Inflammatory macrophage treated with lipopolysaccharide for 1 hour (primary cell): Measurements from ENCODE around the gene ITFG1.
A peak's percentile ranks its signal among the peaks of the same experiment; 100 is the strongest.
"Not testable (repeated sequence)": the region's sequence is repeated elsewhere in the genome, so short reads cannot be mapped to it uniquely, and the experiment has no call there.

Experiments used
- DNase-seq, 2 donors: peaks; one replicate each; pipeline ENCODE4 v3.0.0-alpha.2; 2020 to 2022

ITFG1 gene

DNA sequence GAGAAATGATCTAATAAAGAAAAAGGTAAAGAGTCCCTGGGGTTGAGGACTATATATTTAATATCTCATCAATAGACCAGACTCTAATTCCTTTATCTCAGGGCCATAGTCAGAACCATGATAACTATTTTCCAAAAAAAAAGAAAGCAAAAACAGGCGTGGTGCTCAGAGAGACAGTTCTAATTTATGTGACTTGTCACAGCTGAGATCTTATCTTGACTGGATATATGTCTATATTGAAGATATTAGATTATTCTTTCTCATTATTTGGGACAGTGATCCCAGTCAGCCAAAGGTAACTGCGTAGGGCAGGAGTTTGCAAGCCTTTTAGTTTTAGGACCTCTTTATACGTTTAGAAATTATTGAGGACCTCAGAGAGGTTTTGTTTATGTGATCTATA lies 52.4 kb downstream of the ITFG1 start:
- DNase-seq: no peak

DNA sequence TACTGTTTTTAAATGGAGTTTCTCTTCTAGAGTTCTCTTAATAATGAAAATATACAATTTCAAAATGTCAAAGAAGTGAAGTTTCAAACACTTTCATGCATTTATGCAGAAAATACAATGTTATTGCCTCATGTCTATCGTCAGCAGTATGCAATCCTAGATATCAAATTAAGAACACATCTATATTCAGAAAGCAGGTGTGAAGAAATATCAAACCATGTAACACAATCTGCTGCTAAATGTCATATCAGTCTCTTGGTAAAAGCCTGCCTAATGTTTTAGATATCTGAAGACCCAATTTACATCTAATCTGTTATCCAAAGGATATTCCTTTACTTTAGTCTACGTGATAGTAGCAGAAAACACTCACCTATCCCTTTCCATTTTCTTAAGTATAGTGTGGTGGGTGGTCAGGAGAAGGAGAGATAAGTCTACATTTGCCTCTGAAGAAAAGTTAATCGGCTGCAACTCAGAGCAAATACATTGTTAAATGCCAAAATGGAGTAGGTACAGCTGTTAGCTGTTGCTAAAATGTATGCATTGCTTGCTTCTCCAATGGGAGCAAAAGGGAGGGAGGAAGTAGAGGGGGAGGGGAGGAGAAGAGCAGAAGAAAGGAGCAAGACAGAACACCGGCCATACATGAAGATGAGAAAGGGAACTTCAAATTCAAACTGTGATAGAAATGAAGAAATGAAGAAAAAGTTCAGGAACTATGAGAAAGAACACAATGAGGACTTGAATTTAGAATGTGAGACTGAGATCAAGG lies 64.9 kb downstream of the ITFG1 start:
- no peak for DNase-seq

DNA sequence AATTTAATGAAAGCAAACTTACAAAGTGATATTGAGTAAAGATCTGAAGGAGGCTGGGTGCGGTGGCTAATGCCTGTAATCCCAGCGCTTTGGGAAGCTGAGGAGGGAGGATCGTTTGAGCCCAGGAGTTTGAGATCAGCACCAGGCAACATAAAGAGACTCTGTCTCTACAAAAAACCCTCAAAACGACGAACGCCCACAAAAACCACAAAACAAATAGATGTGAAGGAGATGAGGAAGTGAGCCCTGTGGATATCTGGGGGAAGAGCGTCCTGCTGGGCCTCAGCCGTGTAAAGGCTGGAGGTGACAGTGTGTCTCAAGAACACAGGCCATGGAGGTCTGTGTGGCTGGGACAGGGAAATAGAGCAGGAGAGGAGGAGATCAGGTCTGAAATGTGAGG lies 68.8 kb downstream of the ITFG1 start:
- DNase-seq: peak; percentile 70 to 82

DNA sequence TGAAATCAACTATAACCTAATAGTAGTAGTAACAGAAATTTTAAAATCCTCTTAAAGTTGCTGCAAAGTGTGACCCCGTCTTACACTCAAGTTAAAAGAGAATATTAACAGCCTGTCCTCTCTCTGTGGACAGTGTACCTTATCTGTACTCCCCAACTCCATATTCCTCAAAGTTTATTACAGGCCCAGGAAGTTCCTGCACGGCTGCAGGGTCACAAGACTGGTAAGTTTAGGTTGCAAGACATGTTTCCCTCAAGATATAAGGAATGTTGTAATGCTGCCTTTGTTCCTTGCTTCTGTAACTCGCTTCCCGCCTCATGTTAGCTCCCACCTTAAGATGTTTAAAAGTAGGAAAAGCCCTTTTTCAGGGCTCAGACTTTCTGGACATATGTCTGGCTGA lies 72.2 kb downstream of the ITFG1 start:
- DNase-seq: peak in 1 of 2 donors; percentile 1

DNA sequence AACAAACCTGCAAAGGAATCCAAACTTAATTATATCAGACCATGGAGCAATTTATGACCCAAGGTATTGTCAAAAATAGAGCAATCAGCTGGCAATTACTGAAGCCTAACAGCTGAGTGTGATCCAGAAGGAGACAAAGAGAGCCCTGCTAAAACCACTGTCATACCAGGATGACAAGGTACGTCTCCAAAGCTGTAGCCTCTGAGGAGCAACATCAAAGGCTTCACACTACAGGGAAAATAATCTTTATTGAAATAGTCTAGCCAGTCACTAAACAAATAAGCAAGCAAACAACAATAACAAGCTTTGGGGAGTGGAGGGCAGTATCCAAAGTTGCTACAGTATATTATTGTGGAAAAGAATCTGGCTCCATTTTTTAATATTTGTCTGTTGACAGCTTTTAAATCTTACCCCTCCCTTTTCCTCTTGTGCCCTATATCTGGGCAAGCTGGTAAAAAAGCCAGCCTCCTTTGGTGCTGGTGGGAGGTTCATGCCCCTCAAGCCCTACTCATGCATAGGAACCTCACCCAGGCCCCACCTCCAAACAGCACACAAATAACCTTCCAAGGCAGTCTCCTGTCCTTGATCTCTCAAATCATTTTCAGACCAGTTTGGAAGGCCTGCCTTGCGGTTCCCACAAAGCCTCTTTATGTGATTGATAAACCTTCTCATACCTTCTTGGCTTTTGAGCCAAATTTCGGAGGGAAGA lies 73.7 kb downstream of the ITFG1 start:
- no peak for DNase-seq

DNA sequence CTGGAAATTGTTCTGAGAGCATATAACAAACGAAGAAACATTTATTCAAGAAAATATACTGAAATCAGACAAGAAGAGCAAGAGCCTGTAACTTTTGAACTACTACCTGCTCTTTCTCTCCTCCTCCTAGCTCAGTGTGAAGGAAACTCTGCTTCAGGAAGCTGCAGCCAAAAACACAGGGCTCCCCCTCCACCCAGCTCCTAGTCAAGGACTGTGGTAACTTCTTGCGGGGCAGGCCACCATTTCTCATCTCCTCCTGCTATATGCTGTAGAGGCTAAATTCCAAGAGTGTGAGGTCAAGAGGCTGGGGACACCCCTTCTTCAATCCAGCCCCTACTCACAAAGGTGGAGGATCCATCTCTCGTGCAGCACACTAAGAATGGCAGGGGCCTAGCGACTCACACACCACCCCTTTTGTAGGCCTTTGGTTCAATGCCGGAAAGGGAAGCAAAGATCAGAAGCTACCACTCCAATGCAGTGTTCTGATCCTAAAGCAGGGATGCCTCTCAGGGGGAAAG lies 74.6 kb downstream of the ITFG1 start:
- no peak for DNase-seq

DNA sequence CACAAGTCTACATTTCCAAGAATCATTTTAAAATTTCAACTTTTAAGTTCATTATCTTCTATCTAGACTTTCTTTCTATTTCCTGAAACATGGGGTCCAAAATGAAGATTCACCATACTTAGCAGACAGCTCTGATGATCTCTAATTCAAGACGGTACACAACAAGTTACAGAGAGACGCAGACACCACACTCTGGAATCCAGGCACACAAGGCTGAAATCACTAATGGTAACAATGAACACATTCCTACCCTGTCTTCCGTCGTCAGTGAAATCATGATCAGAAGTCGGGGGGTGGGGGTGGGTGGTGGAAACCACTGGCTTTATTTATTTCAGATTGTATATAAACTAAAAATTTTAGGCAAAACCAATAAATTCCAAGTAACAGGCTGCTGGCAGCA lies 78.5 kb downstream of the ITFG1 start:
- no peak for DNase-seq

DNA sequence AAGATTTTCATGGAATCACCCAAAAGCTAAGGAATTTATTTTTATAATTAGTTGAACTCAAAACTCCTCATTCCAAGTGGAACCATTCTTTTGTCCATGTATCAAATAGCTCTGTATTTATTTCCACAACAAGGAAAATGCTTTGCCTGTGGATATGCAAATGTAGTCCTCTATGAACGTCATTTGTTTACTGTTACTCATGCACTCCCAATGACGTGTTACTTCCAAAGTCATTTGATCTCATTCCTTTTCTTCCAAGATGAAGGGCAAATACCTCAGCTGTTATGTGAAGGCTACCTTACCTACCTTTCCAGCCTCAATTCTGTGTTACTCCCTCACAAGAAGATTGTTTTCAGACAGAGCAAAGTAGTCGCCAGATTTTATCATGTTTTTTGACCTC lies 83.7 kb downstream of the ITFG1 start:
- DNase-seq: no peak

DNA sequence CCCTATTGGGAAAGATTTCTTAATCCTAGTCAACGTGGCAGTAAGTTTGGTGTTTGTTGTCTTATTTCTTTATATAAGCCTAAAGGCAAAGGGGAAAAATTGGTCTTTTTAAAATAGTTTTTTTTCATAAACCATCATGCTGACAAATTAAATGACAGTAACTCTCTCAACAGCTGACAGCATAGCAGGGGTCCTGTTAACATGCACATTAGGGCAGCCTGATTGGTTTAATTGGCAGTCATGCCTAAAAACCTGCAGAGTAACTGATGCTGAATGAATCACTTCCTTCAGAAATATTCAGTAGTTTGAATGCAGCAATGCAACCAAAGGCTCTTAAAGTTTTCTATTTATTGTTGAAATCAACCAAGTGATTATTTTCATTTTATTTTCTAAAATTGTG lies 85.4 kb downstream of the ITFG1 start:
- no peak for DNase-seq

DNA sequence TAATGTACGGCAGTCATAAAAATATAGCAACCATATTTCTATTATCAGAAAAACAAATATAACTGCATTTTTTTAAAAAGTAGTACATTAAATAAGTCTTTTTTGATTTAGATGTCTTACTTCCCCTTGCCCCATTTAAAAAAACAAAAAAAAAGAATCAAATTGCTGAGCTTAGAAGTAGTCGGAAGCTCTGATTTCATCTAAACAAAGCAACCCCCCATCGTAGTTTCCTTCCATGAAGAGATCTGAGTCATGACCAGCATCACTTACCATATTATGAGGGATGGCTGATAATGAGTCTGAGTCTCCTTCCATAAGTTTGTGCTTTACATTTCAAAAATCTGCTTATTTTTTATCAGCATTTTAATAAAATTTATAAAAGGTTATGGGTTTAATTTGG lies 86.2 kb downstream of the ITFG1 start:
- no peak for DNase-seq

DNA sequence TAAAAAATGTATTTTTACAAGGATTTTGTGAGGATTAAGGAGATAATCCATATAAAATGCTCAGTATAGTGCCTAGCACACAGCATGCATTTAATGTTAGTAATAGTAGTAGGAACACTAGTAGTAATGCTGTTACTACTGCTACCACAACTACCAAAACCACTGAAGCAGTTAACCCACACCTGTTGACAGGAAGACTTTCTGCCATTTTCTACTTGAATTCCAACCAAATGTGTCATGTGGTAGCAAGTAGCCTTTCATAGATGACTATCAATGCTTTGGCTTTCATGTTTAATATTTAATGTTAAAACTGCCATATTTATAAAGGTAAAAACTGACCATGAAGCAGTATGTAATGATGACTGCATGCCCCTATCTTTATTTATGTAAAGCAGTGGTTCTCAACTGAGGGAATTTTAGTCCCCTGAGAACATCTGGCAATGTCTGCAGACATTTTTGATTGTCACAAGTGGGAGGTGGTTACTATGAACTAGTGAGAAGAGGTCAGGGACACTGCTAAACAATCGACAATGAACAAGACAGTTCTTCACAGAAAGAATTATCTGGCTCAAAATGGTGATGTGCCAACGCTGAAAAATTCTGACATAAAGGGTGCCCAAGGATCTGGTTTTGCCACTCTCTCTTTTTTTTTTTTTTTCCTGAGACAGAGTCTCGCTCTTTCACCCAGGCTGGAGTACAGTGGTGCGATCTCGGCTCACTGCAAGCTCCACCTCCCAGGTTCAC lies 89.4 kb downstream of the ITFG1 start:
- DNase-seq: no peak

DNA sequence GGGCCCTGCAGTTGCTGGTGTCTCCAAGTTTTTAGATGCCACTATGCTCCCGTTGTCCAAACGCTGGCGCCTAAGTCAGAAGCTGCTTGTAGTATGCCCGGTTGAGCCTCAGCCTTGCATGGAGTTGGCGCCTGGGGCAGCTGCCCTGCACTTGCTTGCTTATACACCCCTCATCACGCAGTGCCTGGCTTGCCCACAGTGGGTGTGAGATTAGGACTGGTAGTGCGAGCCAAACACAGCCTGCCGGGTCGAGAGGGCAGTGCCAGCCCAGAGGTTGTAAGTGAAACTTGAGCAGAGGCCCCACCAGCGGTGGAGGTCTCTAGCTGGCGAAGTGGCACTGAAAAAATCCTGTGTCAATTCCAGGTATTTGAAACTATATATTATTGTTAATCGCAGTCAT lies 90.3 kb downstream of the ITFG1 start:
- no peak for DNase-seq

DNA sequence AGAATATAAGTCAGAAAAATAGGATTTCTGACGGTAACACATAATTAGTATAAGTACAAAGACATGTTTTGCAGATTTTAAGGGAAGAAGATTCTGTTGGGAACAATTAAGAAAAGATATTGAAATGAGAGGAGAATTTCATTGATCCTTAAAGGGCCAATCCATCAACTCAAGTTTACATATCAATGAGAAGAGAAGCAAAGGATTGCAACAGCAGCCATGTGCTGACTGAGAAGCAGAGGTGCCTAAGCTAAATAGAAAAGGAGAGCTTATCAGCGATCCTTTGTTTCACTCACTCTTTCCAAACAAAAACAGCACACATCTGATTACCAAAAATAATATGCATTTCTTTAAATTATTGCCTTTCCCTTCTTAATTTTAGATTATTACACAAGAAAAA lies 94.6 kb downstream of the ITFG1 start:
- no peak for DNase-seq

DNA sequence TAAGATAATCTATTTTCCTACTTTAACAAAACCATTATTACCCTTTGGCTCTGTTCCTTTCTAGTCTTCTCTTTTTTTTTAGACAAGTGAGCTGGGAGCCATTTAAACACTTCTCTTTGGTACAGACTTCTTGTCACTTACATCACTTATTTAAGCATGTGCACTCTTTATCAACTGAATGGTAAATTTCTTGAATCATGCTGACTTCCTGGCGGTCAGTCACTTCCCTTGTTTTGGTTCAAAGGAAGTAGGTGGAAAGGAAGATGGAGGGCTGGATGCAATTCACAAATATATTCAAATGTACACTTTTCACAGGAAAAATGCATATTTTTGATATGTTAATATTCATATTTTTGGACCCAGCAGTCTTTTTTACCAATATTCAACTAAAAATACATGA lies 97.1 kb downstream of the ITFG1 start:
- DNase-seq: no peak

DNA sequence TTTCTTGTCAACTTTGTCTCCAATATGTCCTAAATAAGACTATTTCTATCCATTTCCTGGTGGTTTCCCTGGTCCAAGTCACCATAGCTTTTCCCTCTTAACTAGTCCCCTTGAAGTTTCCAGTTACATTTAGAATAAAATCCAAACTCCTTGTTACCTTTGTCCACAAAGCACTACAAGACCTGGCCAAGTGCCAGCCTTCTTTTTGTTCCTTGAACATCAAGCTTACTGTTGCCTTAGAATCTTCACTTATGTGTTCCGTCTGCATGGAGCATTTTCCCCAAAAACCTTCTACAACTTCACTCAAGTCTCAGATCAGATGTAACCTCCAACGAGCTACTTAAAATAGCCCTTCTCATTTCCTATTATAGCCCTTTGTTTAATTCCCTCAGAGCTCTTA lies 101.4 kb downstream of the ITFG1 start:
- DNase-seq: no peak

DNA sequence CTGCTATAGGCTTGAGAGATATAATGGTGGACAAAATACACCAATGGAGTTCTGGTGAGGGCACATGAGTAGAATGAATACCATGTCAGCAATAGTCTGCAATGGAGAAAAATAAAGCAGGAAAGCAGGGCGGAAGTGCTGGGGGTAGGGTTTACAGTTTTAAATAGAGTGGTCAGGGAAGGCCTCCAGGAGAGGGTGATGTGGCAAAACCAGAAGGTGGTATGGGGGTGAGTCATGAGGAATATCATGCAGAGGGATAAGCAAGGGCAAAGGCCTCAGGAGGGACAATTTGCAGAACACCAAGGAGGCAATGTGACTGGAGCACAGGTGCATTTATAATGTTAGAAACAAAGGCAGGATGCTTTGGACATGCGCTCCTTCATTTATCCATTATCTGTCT lies 102.0 kb downstream of the ITFG1 start:
- no peak for DNase-seq

DNA sequence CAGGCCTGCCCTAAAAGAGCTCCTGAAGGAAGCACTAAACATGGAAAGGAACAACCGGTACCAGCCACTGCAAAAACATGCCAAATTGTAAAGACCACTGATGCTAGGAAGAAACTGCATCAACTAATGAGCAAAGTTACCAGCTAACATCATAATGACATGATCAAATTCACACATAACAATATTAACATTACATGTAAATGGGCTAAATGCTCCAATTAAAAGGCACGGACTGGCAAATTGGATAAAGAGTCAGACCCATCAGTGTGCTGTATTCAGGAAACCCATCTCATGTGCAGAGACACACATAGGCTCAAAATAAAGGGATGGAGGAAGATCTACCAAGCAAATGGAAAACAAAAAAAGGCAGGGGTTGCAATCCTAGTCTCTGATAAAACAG lies 111.8 kb downstream of the ITFG1 start:
- DNase-seq: not testable (repeated sequence)

DNA sequence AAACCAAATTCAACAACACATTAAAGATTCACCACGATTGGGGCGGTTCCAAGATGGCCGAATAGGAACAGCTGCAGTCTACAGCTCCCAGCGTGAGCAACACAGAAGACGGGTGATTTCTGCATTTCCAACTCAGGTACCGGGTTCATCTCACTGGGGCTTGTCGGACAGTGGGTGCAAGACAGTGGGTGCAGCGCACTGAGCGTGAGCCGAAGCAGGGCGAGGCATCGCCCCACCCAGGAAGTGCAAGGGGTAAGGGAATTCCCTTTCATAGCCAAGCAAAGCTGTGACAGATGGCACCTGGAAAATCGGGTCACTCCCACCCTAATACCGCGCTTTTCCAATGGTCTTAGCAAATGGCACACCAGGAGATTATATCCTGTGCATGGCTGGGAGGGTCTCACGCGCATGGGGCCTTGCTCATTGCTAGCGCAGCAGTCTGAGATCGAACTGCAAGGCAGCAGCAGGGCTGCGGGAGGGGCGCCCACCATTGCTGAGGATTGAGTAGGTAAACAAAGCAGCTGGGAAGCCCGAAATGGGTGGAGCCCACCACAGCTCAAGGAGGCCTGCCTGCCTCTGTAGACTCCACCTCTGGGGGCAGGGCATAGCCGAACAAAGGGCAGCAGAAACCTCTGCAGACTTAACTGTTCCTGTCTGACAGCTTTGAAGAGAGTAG lies 113.7 kb downstream of the ITFG1 start:
- DNase-seq: not testable (repeated sequence)

DNA sequence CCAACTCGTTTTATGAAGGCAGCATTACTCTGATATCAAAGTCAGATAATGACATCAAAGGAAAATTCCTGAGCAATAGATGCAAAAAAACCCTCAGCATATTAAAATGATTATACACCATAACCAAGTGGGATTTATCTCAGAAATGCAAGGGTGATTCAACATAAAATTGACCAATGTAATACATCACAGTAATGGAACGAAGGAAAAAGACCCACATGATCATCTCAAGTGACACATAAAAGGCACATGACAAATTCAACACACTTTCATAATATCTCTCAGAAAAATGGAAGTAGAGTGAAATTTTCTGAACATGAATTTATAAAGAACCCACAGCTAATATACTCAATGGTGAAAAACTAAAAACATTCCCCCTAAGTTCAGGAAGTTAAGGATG lies 118.8 kb downstream of the ITFG1 start:
- peak; percentile 8 to 10 for DNase-seq

DNA sequence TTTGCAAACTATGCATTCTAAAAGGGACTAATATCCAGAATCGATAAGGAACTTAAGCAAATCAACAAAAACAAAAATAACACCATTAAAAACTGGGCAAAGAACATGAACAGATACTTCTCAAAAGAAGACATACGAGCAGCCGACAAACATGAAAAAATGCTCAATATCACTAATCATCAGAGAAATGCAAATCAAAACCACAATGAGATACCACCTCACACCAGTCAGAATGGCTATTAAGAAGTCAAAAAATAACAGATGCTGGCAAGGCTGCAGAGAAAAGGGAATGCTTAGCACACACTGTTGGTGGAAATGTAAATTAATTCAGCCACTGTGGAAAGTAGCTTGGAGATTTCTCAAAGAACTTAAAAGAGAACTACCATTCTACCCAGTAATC lies 130.3 kb downstream of the ITFG1 start:
- DNase-seq: not testable (repeated sequence)

DNA sequence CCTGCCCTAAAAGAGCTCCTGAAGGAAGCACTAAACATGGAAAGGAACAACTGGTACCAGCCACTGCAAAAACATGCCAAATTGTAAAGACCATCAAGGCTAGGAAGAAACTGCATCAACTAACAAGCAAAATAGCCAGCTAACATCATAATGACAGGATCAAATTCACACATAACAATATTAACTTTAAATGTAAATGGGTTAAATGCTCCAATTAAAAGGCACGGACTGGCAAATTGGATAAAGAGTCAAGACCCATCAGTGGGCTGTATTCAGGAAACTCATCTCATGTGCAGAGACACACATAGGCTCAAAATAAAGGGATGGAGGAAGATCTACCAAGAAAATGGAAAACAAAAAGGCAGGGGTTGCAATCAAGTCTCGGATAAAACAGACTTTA lies 136.6 kb downstream of the ITFG1 start:
- DNase-seq: not testable (repeated sequence)

DNA sequence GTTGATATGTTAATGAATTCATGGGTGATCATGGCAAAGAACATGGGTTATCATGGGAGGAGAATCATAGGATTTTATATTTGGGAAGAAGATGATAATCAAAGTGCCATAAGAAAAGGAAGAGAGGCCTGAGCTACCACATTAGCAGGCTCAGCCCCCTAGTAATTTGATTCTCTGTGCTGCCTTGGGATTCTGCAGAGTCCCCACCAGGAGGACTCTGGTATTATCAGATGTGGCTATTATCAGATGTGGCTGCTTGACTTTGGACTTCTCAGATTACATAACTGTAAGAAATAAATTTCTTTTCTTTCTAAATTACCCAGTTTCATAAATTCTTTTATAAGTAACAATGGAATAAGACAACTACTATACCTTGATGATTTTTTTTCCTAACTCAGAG lies 137.6 kb downstream of the ITFG1 start:
- DNase-seq: no peak
